ENCODE data around the gene RBM34.

Gene RBM34

GRCh38 chr1:235199441-235199840 lies 38.4 kb upstream of the RBM34 start:
- DNase-seq (ENCODE audit: low read depth, low spot score): peak; percentile 72
- no peak overlapping the region for H3K4me3 ChIP-seq (ENCODE audit: low read depth, low read length)
- TF ChIP-seq, protein P1, sequence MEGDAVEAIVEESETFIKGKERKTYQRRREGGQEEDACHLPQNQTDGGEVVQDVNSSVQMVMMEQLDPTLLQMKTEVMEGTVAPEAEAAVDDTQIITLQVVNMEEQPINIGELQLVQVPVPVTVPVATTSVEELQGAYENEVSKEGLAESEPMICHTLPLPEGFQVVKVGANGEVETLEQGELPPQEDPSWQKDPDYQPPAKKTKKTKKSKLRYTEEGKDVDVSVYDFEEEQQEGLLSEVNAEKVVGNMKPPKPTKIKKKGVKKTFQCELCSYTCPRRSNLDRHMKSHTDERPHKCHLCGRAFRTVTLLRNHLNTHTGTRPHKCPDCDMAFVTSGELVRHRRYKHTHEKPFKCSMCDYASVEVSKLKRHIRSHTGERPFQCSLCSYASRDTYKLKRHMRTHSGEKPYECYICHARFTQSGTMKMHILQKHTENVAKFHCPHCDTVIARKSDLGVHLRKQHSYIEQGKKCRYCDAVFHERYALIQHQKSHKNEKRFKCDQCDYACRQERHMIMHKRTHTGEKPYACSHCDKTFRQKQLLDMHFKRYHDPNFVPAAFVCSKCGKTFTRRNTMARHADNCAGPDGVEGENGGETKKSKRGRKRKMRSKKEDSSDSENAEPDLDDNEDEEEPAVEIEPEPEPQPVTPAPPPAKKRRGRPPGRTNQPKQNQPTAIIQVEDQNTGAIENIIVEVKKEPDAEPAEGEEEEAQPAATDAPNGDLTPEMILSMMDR (IDR thresholded peaks at IDR 0.05; ENCODE audit: low read depth, low read length): peak; percentile 53
- in situ Hi-C loops (cut with HindIII; ENCODE audit: low sequenced_read_pairs): no loop called here

DNA sequence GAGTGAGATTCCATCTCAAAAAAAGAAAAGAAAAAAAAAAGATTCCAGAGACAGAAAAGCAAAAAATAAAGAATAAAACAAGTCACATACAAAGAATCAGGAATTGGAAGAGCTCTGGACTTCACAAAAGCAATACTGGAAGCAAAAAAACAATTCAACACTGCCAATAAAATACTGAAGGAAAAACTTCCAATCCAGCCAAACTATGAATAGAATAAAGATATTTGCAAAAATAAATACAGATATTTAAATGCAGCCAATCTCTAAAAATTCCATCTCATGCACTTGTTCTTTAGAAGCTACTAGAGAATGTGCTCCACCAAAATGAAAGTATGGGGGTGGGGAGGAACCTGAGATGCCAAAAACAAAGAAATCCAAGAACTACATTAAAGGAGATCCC lies 29.4 kb upstream of the RBM34 start:
- H3K4me3 ChIP-seq (ENCODE audit: low read depth, low read length): no peak overlapping the region
- no peak for DNase-seq (ENCODE audit: low read depth, low spot score)
- in situ Hi-C loops (cut with HindIII; ENCODE audit: low sequenced_read_pairs): no loop called here
- TF ChIP-seq, protein P1 (IDR thresholded peaks at IDR 0.05; ENCODE audit: low read depth, low read length): no peak

DNA sequence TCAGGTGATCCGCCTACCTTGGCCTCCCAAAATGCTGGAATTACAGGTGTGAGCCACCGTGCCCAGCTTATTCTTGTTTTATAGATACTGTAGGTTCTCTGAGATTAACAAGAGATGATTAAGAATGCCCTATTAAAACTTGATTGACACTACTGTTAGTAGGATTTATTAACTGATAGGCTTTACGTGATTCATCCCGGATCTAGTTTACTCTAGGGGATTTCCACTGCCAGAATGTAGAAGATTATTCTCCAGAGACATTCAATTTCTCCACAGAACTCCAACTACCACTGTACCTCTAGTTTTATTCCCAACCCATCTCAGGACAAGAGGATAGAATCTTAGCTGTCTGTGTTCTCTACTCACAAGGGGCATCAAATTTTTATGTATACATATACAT lies 26.3 kb upstream of the RBM34 start:
- no peak overlapping the region for H3K4me3 ChIP-seq (ENCODE audit: low read depth, low read length)
- no peak for DNase-seq (ENCODE audit: low read depth, low spot score)
- in situ Hi-C loops (cut with HindIII; ENCODE audit: low sequenced_read_pairs): no loop called here
- TF ChIP-seq, protein P1 (IDR thresholded peaks at IDR 0.05; ENCODE audit: low read depth, low read length): no peak

DNA sequence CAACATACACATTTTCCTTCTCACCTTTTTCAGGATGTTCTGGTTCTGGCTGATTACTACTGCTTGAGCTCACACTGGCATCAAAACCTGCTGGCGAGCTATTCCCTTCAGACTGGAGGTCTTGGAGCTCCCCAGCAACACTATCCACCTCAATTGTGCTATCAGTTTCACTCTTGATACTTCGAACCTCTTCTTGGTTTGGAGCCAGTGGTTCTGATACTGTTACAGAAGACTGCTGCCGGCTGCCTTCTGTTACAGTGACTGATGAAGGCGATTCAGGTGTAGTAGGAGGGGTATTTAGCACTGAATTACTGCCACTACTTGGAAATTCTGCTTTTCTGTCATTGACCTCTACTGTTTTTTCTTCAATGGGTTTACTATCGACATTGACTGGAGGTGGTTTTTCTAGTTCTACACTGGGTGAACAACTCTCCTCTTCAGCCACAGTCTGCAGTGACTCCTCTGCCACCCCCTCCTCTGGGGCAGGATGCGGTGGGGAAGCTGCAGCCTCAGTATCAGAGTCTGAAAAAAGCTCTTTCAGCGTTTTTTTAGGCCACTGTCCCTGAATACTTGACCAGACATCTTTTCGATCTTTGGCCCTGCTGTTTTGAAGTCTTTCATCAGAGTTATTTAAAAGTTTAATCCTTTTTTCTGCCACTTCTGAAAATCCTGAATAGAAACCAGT lies 20.7 kb upstream of the RBM34 start:
- TF ChIP-seq, protein P1 (IDR thresholded peaks at IDR 0.05; ENCODE audit: low read depth, low read length): no peak
- in situ Hi-C loops (cut with HindIII; ENCODE audit: low sequenced_read_pairs): no loop called here
- no peak overlapping the region for H3K4me3 ChIP-seq (ENCODE audit: low read depth, low read length)
- no peak for DNase-seq (ENCODE audit: low read depth, low spot score)

- TF ChIP-seq, protein P1 (IDR thresholded peaks at IDR 0.05; ENCODE audit: low read depth, low read length): no peak
Measured at GRCh38 chr1:235180916-235181460, 19.9 kb upstream of the RBM34 start.

GRCh38 chr1:235176486-235176885 lies 15.4 kb upstream of the RBM34 start:
- TF ChIP-seq, protein P1 (IDR thresholded peaks at IDR 0.05; ENCODE audit: low read depth, low read length): no peak
- in situ Hi-C loops (cut with HindIII; ENCODE audit: low sequenced_read_pairs): no loop called here
- DNase-seq (ENCODE audit: low read depth, low spot score): no peak
- no peak overlapping the region for H3K4me3 ChIP-seq (ENCODE audit: low read depth, low read length)

More at GRCh38 chr1:235180916-235181460, 19.9 kb upstream of the RBM34 start:
- in situ Hi-C loops (cut with HindIII; ENCODE audit: low sequenced_read_pairs): no loop called here
- no peak for DNase-seq (ENCODE audit: low read depth, low spot score)
- H3K4me3 ChIP-seq (ENCODE audit: low read depth, low read length): no peak overlapping the region

Data from astrocyte of the spinal cord (primary cell).